Endothelial cell of umbilical vein (primary cell): Measurements from ENCODE around the gene VWA8. TPM values are rescaled to one million over a fixed set of nuclear protein-coding genes. Genes with fewer than 3 reads are reported as not detected.
A peak's percentile ranks its signal among the peaks of the same experiment; 100 is the strongest.
"Not testable (repeated sequence)": the region's sequence is repeated elsewhere in the genome, so short reads cannot be mapped to it uniquely, and the experiment has no call there.

Experiments
- BruUV-seq: library from RNA; stranded (reverse); fragments of 400-500 nt; replicated peaks from 2 replicates; lab custom pipeline; 2021; lab: Mats Ljungman, UMichigan
- CTCF ChIA-PET: fragments of 300-600, 350-600 bp; sonication (Branson Sonifier 250); formaldehyde crosslinking; loops from one replicate; lab custom pipeline; 2021; ENCODE audit warnings: antibody characterized with exemption, inconsistent platforms; lab: Charles Lee
- POLR2A ChIA-PET: fragments of 300-600, 350-600 bp; sonication (Branson Sonifier 250); formaldehyde crosslinking; loops from one replicate; lab custom pipeline; 2021; ENCODE audit warnings: antibody characterized with exemption, inconsistent platforms; lab: Charles Lee
- DNase-seq: peaks from one replicate; pipeline ENCODE4 v3.0.0-alpha.2; 2011; ENCODE audit warnings: low read depth, low spot score
- FAIRE-seq: peaks from 2 replicates; lab custom pipeline; 2011; peaks lifted over from hg19 to GRCh38; lab: Jason Lieb, UNC
- H2AFZ ChIP-seq: 2 replicates; pipeline ENCODE4 v1.6.0; 2012; ENCODE audit warnings: low read depth, low read length, control low read depth, inconsistent platforms
- H3K27ac ChIP-seq: 2 replicates; pipeline ENCODE4 v1.5.1; 2011; ENCODE audit warnings: low read depth, mild to moderate bottlenecking, control low read depth, low read length, moderate library complexity; ENCODE audit not compliant: insufficient read depth
- H3K27me3 ChIP-seq, 2 experiments: 2 replicates each; pipeline versions ENCODE4 v1.6.0 to v1.6.1; 2011; ENCODE audit warnings: low read length in 2 of 2, mixed read lengths in 1 of 2; ENCODE audit not compliant: control insufficient read depth in 2 of 2, insufficient read depth in 2 of 2
- H3K36me3 ChIP-seq, 2 experiments: 2 replicates in 1 of 2; 3 replicates in 1 of 2; pipeline ENCODE4 v1.5.1; 2011; ENCODE audit warnings: low read length in 2 of 2, mild to moderate bottlenecking in 1 of 2, moderate library complexity in 1 of 2; ENCODE audit not compliant: control insufficient read depth in 2 of 2, insufficient read depth in 2 of 2; ENCODE audit errors: extremely low read depth in 1 of 2
- H3K4me1 ChIP-seq: 3 replicates; pipeline ENCODE4 v1.5.1; 2011; ENCODE audit warnings: mild to moderate bottlenecking, low read length; ENCODE audit not compliant: control insufficient read depth, insufficient read depth; ENCODE audit errors: extremely low read depth
- H3K4me2 ChIP-seq: 2 replicates; pipeline ENCODE4 v1.6.1; 2011; ENCODE audit warnings: low read length, control low read depth, mixed read lengths; ENCODE audit not compliant: insufficient read depth
- H3K4me3 ChIP-seq, 3 experiments: fragments of 200-600 bp in 1 of 3; sonication (generic), shearing (Covaris generic) in 1 of 3; replicated peaks in 1 of 3; 2 replicates each; pipeline ENCODE4 v1.5.1; 2011 to 2016; ENCODE audit warnings: control low read depth in 3 of 3, low read length in 3 of 3, mild to moderate bottlenecking in 2 of 3, inconsistent platforms in 1 of 3, low read depth in 1 of 3, moderate library complexity in 1 of 3; ENCODE audit not compliant: insufficient read depth in 1 of 3
- H3K79me2 ChIP-seq: 2 replicates; pipeline ENCODE4 v1.6.0; 2012; ENCODE audit warnings: low read length, inconsistent platforms; ENCODE audit not compliant: control insufficient read depth, insufficient read depth
- H3K9ac ChIP-seq: replicated peaks from 2 replicates; pipeline ENCODE3; 2011; ENCODE audit warnings: low read length, control low read depth; ENCODE audit not compliant: insufficient read depth; ENCODE audit errors: extremely low read depth
- H3K9me1 ChIP-seq: replicated peaks from 3 replicates; pipeline ENCODE4 v1.6.0; 2011; ENCODE audit warnings: mild to moderate bottlenecking, low read length; ENCODE audit not compliant: control insufficient read depth, insufficient read depth; ENCODE audit errors: extremely low read depth
- H3K9me3 ChIP-seq: replicated peaks from 2 replicates; pipeline ENCODE4 v1.5.1; 2012; ENCODE audit warnings: low read length, inconsistent platforms; ENCODE audit not compliant: control insufficient read depth, insufficient read depth
- H4K20me1 ChIP-seq: replicated peaks from 2 replicates; pipeline ENCODE3; 2011; ENCODE audit warnings: mild to moderate bottlenecking, low read length; ENCODE audit not compliant: control insufficient read depth, insufficient read depth; ENCODE audit errors: extremely low read depth
- FOS ChIP-seq: IDR thresholded peaks from 2 replicates; pipeline ENCODE4 v1.6.1; 2011; ENCODE audit warnings: mild to moderate bottlenecking, low read length, moderate library complexity, borderline replicate concordance; ENCODE audit not compliant: insufficient read depth
- JUN ChIP-seq: IDR thresholded peaks from 2 replicates; pipeline ENCODE4 v1.6.1; 2011; ENCODE audit warnings: borderline replicate concordance, low read depth; ENCODE audit not compliant: insufficient read length, insufficient read depth
- dilution Hi-C: fragments of 300-500 bp; cut with MboI; formaldehyde crosslinking; loops from one replicate; pipeline ENCODE4 v1.15.0; 2019; ENCODE audit warnings: low sequenced_read_pairs; ENCODE audit not compliant: extremely low pct_ligation_motif_present
- intact Hi-C: fragments of 100-400 bp; cut with micrococcal nuclease; formaldehyde crosslinking; loops from one replicate; pipeline ENCODE4 v1.10.0; 2022
- polyA plus RNA-seq, 4 experiments: library from polyadenylated mRNA; depleted of rRNA in 3 of 4; stranded (reverse) in 3 of 4; unstranded in 1 of 4; fragments of >200 nt; gene quantifications; 2 replicates each; pipeline versions ENCODE4 v1.2.1 to v1.2.3, GENCODE V29; 2011 to 2012; ENCODE audit warnings: missing spikeins in 1 of 4
- total RNA-seq: library from RNA; stranded (reverse); gene quantifications from 2 replicates; pipeline ENCODE4 v1.2.3, GENCODE V29; 2021
- TF ChIP-seq, protein P1 (sequence below), 2 donors: IDR thresholded peaks; 1 replicate in 1 of 2; 2 replicates in 1 of 2; pipeline ENCODE4 v1.5.1; 2011; ENCODE audit warnings: low read length in 2 of 2, mild to moderate bottlenecking in 2 of 2, moderate library complexity in 2 of 2, control low read depth in 1 of 2, inconsistent platforms in 1 of 2, low read depth in 1 of 2; ENCODE audit not compliant: insufficient read depth in 1 of 2; ENCODE audit errors: extremely low read depth in 1 of 2

The VWA8 gene
- total and polyA plus RNA-seq, 2 donors (not counting 3 experiments of a cell fraction or from before 2014, with no cell fraction given): 2.9 to 11.3 TPM

DNA sequence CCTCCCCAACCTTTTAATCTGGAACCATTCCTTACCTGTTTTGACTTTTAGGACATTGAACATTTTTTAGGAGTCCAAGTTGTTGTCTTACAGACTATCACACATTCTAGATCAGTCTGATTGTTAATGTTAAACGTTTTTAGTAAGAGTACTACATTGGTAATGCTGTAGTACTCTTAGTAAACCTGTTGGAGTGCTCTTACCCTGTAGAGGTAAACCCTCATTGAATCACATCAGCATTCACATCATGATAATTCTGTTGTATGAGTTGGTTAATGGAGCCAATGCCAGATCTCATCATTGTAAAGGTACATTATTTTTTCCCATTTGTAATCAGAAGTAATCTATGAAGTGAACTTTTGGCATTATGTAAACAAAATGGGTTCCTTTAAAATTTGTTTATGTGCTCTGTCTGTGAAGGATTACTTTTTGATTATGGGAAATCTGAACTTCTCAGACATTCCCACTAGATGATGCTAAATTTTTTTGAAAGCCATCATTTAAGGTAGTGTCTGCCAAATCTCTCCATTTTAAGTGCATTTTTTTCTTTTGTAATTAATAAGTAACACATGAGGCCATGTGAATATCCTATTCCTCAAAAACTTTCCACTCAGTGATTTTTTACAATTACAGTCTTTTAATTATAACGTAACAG is 55.2 kb downstream of the VWA8 start:
- ChIA-PET CTCF (interaction anchor here (1.1 to 1.9 kb wide), 3 partner anchors 11 to 168 kb away, joined by 3 to 5 read pairs (median 3); no protein-coding TSS in a partner anchor), POLR2A (no interaction called here)
- Histone ChIP-seq H3K4me2 (no peak overlapping the region), H4K20me1 (no peaks in the 10 kb centered on the region), H3K27ac (no peak overlapping the region), H3K4me3 (no peak overlapping the region), H2AFZ (no peak overlapping the region), H3K9me3 (no peaks in the 10 kb centered on the region), H3K4me1 (no peaks in the 10 kb centered on the region), H3K36me3 (peaks cover 0 to 2% of the 10 kb centered on the region in 2 experiments), H3K27me3 (no peaks in the 10 kb centered on the region), H3K79me2 (no peaks in the 10 kb centered on the region), H3K9ac (no peak overlapping the region), H3K9me1 (no peaks in the 10 kb centered on the region)
- TF ChIP-seq JUN: no peak
- TF ChIP-seq, protein P1, sequence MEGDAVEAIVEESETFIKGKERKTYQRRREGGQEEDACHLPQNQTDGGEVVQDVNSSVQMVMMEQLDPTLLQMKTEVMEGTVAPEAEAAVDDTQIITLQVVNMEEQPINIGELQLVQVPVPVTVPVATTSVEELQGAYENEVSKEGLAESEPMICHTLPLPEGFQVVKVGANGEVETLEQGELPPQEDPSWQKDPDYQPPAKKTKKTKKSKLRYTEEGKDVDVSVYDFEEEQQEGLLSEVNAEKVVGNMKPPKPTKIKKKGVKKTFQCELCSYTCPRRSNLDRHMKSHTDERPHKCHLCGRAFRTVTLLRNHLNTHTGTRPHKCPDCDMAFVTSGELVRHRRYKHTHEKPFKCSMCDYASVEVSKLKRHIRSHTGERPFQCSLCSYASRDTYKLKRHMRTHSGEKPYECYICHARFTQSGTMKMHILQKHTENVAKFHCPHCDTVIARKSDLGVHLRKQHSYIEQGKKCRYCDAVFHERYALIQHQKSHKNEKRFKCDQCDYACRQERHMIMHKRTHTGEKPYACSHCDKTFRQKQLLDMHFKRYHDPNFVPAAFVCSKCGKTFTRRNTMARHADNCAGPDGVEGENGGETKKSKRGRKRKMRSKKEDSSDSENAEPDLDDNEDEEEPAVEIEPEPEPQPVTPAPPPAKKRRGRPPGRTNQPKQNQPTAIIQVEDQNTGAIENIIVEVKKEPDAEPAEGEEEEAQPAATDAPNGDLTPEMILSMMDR (IDR thresholded peaks at IDR 0.05; ENCODE audit: extremely low read depth in 1 of 2, insufficient read depth in 1 of 2, low read depth in 1 of 2, low read length in 2 of 2): peak in 1 of 2 donors; percentile 26
- intact Hi-C loops (loop anchor here (1.0 kb wide), 1 partner anchor 205 kb away; no protein-coding TSS in a partner anchor), dilution Hi-C loops (no loop called here)
- FAIRE-seq (peak; percentile 12), DNase-seq (peak; percentile 33)
- BruUV-seq: no TSS peak

DNA sequence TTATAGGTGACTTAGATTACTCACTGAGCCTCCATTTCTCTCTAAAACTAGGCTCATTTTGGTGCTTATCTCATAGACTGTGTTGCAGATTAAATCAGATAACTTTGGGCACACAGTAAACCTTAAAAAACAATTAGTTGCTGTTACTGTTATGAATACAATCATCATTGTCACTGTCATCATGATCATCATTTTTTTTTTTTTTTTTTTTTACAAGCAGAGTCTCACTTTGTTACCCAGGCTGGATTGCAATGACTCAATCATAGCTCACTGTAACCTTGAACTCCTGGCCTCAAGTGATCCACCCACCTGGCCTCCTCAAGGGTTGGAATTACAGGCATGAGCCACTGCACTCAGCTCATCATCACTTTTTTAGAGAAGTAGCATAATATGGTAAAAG is 60.0 kb downstream of the VWA8 start:
- ChIA-PET CTCF (interaction anchor here (0.7 to 1.4 kb wide), 4 partner anchors 10 to 233 kb away, joined by 3 to 6 read pairs (median 3); no protein-coding TSS in a partner anchor), POLR2A (interaction anchor here (0.6 kb wide), 1 partner anchor 134 kb away, joined by 4 read pairs; no protein-coding TSS in a partner anchor)
- Histone ChIP-seq H3K79me2 (no peaks in the 10 kb centered on the region), H4K20me1 (no peaks in the 10 kb centered on the region), H3K27ac (no peak overlapping the region), H3K4me2 (no peak overlapping the region), H3K27me3 (no peaks in the 10 kb centered on the region), H3K9me3 (no peaks in the 10 kb centered on the region), H2AFZ (no peak overlapping the region), H3K9ac (no peak overlapping the region), H3K9me1 (no peaks in the 10 kb centered on the region), H3K4me1 (no peaks in the 10 kb centered on the region), H3K4me3 (no peak overlapping the region), H3K36me3 (no peaks in the 10 kb centered on the region)
- TF ChIP-seq FOS: no peak
- no peak for FAIRE-seq
- dilution Hi-C loops (no loop called here), intact Hi-C loops (no loop called here)
- BruUV-seq: no TSS peak
- DNase-seq: no peak

DNA sequence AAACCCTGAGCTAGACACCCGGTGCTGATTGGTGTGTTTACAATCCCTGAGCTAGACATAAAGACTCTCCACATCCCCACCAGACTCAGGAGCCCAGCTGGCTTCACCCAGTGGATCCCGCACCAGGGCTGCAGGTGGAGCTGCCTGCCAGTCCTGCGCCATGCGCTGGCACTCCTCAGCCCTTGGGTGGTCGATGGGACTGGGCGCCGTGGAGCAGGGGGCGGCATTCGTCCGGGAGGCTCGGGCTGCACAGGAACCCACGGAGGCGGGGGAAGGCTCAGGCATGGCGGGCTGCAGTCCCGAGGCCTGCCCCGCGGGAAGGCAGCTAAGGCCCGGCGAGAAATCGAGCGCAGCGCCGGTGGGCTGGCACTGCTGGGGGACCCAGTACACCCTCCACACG is 62.5 kb downstream of the VWA8 start:
- H3K27ac ChIP-seq, intact Hi-C loops, POLR2A ChIA-PET, H3K9me1 ChIP-seq, H3K4me3 ChIP-seq, BruUV-seq, H2AFZ ChIP-seq, H3K27me3 ChIP-seq, H3K36me3 ChIP-seq, H3K9me3 ChIP-seq, dilution Hi-C loops, DNase-seq, H3K79me2 ChIP-seq, H3K4me1 ChIP-seq, H3K9ac ChIP-seq, H4K20me1 ChIP-seq, FAIRE-seq, H3K4me2 ChIP-seq: not testable (repeated sequence)
- CTCF ChIA-PET: interaction anchor here (0.9 kb wide), 1 partner anchor 230 kb away, joined by 3 read pairs; no protein-coding TSS in a partner anchor
